ENCODE data around the gene STARD6.
A peak's percentile ranks its signal among the peaks of the same experiment; 100 is the strongest.
"Not testable (repeated sequence)": the region's sequence is repeated elsewhere in the genome, so short reads cannot be mapped to it uniquely, and the experiment has no call there.

The STARD6 gene, protein sequence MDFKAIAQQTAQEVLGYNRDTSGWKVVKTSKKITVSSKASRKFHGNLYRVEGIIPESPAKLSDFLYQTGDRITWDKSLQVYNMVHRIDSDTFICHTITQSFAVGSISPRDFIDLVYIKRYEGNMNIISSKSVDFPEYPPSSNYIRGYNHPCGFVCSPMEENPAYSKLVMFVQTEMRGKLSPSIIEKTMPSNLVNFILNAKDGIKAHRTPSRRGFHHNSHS

DNA sequence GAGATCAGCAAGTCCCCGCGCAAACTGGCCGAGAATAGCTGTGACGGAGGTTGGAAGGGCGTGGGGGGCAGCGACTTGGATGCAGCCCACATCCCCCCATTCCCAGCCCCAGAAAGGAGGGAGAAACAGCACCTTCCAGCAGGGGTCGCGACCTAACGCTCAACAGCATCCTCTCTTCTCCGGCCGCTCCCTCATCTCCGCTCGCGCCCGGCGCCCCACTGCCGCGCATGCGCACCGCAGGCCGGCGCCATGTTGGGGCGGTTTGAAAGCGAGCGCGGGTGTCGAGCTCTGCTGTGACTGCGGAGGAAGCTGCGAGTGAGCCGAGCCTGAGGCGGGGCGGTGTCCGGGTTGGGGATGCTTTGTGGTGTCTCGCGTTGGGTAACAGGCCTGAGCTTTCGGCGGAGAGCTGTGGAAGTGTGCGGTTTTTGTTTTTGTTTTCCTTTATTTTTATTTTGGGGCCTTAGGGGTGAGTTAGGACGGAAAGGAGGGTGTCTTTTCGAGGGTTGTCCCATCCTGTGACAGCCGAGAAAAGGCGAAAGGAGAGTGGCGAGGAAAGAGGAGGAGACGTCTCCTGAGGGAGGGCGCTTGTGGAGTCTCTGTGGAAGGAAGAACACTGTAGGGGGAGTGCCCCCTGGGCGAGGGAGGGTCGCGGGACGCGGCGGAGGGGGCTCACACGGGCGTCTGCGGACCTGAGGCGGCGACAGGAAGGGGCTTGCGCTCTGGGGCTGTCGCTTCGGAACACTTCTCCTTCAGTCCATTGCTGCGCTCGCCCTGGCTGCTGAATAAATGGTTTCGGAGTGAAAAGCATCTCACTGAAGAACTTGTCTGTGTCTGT is at the start of gene STARD6, which contains the start of gene C18orf54:
TSS of gene STARD6 (minus strand) at position 199 of the 835 bp plus-strand sequence. CDS start 3,285 bp downstream, outside the sequence.
TSS of gene C18orf54 (plus strand) at position 247 of the 835 bp plus-strand sequence. CDS start 2,667 bp downstream, outside the sequence.
- DNase-seq: peak; percentile 91

DNA sequence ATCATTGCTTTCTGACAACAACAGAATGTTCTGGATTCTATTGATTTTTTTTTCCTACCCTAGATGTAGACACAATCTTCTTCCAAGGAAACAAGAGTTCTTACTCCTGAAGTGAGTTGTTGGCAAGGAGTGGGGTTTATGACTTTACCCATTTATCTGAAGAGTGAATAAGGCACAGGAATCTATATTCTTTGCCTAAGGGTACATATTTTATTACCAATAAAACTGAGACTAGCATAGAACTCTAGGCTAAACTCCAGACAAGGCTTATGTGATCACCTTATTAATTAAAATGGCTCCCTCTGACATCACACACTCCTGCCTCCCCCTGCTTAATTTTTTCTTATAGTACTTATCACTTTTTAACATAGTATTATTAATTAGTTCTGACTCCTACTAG is 47.6 kb upstream of the STARD6 start:
- DNase-seq: no peak

DNA sequence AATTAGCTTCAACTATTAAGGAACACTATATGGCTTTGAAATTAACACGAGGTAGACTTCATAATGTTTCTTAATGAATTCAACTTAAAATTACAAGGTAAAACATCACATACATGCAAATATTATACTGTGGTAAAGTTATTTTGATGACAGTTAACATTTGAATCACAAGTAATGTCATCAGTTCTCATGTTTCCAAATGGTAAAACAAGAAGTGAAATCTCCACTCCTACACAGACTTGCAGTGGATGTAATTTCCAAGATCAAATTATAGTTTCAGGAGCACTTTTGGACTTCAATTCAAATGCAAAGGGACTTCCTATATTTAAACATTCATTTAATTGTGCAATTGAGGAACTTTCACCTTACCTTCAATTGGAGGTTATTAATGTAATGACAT is 39.1 kb upstream of the STARD6 start:
- no peak for DNase-seq

DNA sequence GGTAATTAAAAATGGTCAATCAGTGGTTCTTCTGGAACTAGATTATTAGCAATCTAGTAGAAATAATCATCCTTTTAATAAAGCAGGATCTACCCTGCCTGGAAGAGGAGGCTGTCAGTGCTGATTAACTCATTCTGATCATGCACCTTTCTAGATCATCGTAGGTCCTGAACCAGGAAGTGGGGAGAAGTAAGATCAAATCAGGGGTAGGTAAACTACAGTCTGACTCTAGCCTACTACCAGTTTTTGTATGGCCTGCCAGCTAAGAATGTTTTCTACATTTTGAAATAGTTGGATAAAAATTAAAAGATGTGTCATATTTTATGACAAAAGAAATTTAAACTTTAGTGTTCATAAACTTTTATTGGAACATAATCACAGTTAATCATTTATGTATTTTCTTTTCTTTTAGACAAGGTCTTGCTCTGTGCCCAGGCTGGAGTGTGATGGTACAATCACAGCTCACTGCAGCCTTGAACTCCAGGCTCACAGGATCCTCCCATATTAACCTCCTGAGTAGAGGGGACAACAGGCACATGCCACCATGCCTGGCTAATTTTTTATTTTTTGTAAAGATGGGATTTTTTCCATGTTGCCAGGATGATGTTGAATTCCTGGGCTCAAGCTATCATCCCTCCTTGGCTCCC is 36.1 kb upstream of the STARD6 start:
- no peak for DNase-seq

DNA sequence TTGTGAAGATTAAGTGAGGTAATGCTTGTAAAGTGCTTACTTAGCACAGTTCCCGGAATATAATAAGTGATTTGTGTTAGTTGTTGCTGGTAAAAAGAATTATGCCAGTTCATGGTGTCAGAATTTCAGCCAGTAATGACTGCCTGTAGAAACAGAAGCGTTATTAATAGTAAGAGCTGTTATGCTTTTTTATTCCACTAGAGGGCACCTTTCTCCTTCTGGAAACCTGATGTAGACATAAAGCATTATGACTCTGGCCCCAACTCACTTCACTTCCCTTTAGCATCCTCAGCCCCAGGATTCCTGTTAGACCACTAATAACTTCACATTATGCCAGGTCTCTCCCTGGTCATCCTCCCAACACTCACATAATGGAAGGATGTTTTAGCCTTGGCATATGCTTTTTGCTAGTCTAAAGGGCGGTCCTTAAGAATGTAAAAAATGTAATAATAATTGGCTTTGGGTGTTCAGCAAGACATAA is 34.9 kb upstream of the STARD6 start:
- DNase-seq: peak; percentile 83

DNA sequence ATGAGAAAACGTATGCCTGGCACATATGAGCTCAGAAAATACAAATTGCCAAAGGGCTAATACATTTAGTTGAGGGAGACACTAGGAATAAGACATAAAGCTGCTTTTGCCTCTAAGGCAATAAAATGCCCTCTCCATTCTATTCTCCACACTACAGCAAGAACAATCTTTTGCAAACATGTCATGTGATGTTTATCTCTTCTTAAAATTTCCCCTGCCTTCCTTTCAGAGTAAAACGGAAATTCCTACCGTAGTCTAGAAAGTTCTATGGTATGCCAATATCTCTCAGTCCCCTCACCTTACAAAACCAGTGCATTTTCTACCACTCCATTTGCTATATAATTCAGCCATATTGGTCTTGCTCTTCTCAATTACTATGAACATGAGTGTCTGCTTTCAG is 33.2 kb upstream of the STARD6 start:
- DNase-seq: no peak

DNA sequence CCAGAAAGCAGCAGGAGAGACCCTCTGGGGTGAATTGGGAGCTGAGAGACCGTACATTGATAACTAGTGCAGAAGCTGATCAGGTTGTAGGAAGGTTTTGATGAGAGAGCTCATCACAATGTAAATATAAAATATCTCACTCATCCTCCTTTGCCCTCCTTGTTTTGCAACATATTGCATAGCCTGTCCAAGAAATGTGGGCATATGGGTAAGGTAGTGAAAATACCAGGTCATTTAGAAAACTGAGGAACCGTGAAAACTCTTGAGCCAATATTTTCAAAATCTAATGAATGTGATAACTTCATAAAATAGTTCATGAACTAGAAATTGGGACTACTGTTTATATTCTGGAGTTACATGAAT is 31.5 kb upstream of the STARD6 start:
- DNase-seq: no peak

DNA sequence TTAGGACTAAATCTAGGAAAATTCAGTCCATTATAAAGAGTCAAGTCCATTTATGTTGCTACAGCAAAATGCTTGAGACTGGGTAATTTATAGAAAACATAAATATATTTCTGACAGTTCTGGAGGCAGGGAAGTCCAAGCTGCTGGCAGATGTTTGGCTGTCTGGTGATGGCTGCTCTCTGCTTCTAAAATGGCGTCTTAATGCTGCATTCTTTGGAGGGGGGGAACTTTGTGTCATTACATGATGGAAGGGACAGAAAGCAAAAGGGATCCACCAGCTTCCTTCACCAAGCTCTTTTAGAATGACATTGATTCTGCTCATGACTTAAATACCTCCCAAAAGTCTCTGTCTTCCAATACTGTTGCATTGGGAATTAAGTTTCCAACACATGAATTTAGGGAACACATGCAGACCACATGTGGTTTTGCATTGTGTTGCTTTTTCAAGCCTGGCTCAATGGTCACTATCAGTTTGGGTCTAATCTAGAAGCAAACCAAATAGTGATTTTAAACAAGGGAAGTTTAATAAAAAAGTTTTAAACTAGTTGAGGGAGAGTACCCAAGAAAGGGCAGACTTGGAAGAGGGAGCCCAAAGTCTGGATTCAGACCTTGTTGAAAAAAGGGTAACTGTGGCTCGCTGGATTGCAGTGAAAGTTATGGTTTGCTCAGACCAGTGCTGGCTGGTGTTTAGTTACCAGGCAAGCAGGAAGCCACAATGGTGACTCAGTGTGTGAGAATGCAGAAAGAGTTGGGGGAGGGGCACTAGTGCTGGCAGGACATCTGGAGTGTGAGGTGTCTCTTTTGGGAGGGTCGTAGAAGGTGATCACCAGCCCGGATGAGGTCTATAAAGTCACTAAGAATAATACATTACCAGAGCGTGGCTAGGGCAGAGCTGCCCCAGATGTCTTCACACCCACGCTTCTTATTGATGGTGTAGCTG is 30.8 kb upstream of the STARD6 start:
- peak; percentile 88 for DNase-seq

DNA sequence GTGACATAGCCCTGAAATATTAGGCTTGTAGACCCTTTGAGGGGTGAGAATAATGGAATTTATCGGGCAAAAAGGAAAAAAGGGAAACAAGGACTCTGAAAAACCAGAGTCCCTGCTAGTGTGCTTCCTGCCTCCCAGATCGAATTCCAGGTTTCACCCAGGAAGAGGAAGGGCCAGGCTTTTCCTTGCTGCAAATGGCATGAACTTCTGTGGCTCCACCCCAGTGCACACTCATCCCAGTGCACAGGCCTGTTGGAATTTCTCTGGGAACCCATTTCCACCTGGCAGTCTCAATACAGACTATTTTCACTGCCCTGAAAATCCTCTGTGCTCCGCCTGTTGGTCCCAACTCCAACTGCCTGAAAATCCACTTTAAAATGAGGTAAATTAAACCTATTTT is 30.0 kb upstream of the STARD6 start:
- DNase-seq: no peak

DNA sequence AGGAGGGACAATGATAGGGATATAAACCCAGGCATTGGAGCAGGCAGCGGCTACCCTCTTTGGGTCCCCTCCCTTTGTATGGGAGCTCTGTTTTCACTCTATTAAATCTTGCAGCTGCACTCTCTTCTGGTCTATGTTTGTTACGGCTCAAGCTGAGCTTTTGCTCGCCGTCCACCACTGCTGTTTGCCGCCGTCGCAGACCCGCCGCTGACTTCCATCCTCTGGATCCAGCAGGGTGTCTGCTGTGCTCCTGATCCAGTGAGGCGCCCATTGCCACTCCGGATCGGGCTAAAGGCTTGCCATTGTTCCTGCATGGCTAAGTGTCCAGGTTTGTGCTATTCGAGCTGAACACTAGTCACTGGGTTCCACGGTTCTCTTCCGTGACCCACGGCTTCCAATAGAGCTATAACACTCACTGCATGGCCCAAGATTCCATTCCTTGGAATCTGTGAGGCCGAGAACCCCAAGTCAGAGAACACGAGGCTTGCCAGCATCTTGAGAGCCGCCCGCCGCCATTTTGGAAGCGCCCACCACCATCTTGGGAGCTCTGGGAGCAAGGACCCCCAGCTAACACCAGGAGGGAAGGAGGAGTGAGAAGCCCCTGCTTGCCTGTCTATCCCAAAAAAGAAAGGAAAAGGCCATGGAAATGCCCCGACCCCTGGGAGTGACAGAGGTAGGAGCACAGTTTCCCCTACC is 29.3 kb upstream of the STARD6 start:
- DNase-seq: not testable (repeated sequence)

DNA sequence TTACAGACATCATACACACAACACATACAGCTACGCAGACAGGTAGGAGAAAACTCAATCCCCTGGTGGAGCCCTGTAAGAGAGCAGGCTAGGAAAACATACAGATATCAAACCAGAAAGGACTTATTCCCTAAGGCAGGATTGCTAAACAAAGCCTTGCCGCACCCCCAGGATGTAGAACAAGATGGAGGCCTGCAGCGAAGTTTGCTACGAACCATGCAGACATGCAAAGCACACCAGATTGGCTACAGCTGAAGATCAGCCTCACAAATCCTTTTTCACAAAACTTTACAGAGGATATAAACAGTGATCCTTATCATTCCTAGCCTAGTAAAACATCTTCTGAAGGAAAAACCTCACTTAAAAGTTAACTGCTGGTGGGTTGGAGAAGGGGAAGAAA is 28.4 kb upstream of the STARD6 start:
- DNase-seq: no peak

DNA sequence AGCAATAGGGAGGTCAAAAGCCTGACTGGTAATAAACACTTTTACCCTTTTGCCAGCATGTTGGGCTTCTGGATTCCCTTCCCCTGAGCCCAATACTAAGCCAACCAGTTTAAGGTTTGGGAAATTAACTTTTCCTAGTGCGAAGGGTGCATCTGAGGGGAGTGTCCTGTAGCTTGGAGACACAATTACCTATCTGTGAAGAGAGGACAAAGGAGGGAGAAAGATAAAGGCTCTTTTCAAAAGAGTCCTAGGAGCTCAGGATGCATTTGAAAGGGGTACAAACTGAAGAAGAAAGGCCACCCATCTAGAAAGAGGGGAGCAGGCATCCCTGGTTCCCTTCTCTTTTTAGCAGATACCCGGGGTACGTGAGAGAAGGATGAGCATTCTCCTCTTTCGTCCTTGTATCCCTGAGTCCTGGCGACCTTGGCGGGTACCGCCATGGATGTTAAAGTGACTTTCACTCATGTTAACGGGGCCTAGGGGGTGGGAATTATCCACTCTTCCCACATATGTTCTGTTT is 25.1 kb upstream of the STARD6 start:
- no peak for DNase-seq

DNA sequence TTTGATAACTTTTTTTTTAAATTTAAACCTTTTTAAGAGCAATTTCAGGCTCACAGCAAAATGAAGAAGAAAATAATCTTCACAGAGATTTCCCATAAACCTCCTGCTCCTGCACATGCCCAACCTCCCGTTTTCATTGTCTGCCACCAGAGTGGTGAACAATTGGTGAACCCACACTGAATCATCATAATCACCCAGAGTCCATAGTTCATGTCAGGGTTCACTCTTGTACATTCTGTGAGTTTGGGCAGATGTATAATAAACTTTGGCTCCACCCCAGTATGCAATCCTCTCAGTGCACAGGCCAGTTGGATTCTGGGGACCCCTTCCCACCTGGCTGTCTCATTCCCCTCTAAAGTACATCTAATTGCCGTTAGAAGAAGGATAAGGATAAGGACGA is 24.4 kb upstream of the STARD6 start:
- no peak for DNase-seq

DNA sequence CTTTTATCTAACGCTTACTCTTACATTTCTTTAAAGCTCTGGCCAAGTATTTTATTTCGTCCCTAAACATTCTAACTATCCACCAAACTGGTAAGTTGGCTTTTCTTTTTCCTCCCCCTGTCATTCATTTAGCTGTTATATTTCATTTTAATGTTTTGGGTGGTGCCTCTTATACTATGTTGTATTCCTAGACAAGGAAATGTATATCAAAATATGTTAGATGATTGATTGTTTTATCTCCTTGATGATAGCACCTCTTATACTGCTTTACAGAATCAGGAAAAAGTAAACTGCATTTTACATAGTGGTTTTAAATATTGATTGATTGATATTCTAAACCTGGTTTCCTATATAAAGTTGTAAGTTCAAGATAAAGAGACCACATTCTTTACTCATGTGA is 24.0 kb upstream of the STARD6 start:
- DNase-seq: no peak

DNA sequence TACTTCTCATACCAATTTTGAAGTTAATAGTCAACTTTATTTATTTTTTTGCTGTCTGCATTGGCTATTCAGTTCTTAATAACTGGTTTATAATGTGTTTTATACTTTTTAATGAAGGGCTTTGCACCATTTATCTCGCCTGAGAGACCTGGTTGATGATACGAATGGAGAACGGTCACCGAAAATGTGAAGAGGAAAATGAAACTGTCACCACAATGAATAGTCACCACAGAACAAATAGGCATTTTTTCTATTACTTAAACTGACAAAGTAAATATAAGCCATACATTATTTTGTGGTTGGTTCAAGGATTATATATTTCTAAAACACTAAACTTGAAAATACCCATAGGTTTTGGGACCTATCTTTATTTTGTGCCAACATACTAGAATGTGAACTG is 20.4 kb upstream of the STARD6 start:
- DNase-seq: no peak

DNA sequence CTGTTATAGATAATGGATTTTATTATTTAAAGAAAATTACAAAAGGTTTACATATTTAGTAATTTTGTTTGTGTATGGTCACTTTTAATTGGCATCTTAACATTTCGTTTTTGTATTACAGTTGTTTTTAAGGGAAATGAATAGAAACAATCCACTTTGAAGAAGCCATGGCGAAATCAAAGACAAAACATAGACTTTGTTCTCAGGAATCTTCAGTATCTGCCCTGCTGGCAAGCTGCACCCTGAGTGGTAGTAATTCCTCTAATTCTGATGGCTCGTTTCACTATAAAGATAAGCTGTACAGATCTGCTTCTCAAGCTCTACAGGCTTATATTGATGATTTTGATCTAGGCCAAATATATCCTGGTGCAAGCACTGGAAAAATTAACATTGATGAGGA is 2.7 kb upstream of the STARD6 start:
- no peak for DNase-seq

DNA sequence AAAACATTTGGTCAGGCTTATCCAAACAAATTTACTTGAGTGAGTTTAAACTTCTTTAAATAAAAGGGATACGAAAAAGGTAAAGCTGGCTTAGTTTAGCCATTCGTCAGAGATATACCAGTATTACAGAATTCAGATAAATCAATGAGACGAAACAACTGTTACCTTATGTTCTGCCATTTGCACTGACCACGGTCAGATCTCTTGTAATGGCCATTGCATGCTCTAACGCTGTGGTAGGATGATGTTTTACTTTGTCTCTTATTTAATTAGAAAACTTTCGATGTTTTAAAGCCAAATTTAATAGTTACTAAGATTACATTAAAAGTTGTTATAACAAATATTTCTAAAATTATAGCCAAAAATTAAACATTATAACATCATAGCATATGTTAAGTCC is 1.6 kb upstream of the STARD6 start:
- no peak for DNase-seq

DNA sequence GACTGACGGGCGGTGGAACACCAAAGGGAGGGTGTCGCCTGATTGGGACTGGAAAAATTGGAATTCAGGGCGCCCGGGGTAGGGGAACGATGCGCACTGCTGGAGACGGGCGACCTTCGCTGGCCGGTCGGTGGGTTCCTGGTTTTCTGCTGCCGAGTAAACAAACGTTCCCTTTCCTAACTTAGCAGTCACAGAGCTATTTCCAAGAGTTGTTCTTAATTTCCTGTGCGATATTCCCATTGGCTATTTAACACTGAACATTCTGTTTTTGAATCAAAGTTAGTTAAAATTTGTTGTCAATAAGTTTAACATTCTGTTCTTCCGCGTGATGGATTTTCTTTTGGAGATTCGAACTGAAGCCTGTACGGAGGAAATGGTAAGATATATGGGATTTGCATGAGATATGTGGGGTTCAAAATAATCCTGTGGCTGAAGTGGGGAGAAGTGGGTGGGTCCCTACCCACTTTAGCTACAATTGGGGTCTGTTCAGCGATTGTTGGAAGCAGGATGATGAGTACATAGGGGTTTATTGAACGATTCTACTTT is 910 bp upstream of the STARD6 start:
- DNase-seq: peak; percentile 33

DNA sequence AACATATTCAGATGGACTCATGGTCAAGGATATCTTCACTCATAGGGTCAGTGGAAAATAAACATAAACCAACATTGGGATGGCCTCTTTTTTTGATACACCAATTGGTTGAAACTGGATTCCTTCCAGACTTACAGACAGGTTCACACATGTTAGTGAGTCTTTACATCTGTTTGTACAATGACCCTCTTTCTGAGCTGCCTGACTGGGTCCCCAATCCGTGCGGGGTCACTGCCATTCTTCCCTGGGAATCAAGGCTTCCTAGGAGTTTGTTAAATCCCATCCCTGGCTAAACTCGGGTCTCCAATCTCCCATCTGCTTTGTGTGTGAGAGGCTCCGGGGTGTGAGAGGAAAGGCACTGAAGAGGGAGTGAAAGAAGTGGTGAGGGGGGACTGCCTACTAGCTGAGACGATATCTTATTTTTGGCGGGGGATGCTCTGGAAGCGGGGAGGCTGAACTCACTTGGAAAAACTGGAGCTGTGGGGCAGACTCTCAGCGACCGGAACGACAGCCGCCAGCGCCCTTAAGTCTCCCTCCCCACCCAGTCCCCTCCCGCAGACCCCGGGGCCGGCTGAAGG is 487 bp downstream of the STARD6 start:
- DNase-seq: peak; percentile 58

DNA sequence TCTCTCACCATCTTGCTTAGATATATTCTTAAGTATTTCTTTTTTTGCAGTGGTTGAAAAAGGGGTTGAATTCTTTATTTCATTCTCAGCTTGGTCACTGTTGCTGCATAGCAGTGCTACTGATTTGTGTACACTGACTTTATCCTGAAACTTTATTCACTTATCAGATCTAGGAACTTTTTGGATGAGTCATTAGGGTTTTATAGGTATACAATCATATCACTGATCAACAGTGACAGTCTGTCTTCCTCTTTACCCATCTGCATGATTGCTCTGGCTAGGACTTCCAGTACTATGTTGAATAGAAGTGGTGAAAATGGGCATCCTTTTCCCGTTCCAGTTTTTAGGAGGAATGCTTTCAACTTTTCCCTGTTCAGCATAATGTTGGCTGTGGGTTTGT is 6.5 kb downstream of the STARD6 start:
- no peak for DNase-seq

DNA sequence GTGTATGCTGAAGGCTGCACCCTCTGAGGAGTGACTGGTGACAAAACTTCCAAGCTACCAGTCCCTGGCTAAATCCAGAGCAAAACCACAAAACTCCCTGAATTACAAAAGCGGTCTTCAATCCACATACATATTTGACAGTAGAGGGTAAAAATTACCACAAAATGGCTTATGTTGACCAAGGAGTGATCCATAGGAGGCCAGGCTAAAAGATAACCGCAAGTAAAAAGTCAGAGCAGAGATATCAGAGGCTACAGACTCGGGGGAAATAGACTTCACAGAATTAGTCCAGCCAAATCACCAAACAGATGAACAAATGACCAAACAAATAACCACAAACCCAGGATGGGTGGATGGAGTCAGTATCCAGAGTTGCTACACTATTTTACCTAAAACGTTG is 19.4 kb downstream of the STARD6 start:
- no peak for DNase-seq

All from kidney glomerular epithelial cell (primary cell).